Calu3 (cell line): ENCODE data around the gene TNNI3K. TPM values are rescaled to one million over a fixed set of nuclear protein-coding genes. Genes with fewer than 3 reads are reported as not detected.

ENCODE experiments used
- BruUV-seq: library from RNA; stranded (reverse); fragments of 400-500 nt; replicated peaks from 2 replicates; lab custom pipeline; 2021; lab: Mats Ljungman, UMichigan
- CTCF ChIA-PET: fragments of 300-600 bp; sonication (Branson Sonifier 250); formaldehyde crosslinking; loops from one replicate; lab custom pipeline; 2022; ENCODE audit warnings: antibody characterized with exemption; lab: Charles Lee
- DNase-seq: peaks from one replicate; pipeline ENCODE4 v3.0.0; 2022
- H3K27ac Mint-ChIP-seq: one replicate; pipeline ENCODE4 v1.8.0; 2022; ENCODE audit warnings: mixed read lengths; ENCODE audit not compliant: unreplicated experiment
- H3K27me3 Mint-ChIP-seq: one replicate; pipeline ENCODE4 v1.8.0; 2022; ENCODE audit warnings: mixed read lengths; ENCODE audit not compliant: unreplicated experiment
- H3K36me3 Mint-ChIP-seq: one replicate; pipeline ENCODE4 v1.8.0; 2022; ENCODE audit warnings: mild to moderate bottlenecking, moderate library complexity, mixed read lengths; ENCODE audit not compliant: insufficient read depth, unreplicated experiment
- H3K4me1 Mint-ChIP-seq: one replicate; pipeline ENCODE4 v1.8.0; 2022; ENCODE audit warnings: mild to moderate bottlenecking, low read depth, mixed read lengths; ENCODE audit not compliant: unreplicated experiment
- H3K4me3 Mint-ChIP-seq: one replicate; pipeline ENCODE4 v1.8.0; 2022; ENCODE audit warnings: mild to moderate bottlenecking, low read depth, moderate library complexity, mixed read lengths; ENCODE audit not compliant: unreplicated experiment
- H3K9me3 Mint-ChIP-seq: one replicate; pipeline ENCODE4 v1.8.0; 2022; ENCODE audit warnings: low read depth, mixed read lengths; ENCODE audit not compliant: unreplicated experiment
- intact Hi-C: fragments of 100-400 bp; cut with micrococcal nuclease; formaldehyde crosslinking; loops from one replicate; pipeline ENCODE4 v1.10.0; 2022; ENCODE audit not compliant: unreplicated experiment
- total RNA-seq: library from RNA; stranded (reverse); gene quantifications from 2 replicates; pipeline ENCODE4 v1.2.3, GENCODE V29; 2022
- TF ChIP-seq, protein P1 (sequence below): fragments of 200-600 bp; IDR thresholded peaks from one replicate; pipeline ENCODE4 v1.8.0; 2022; ENCODE audit warnings: antibody characterized with exemption; ENCODE audit not compliant: unreplicated experiment

TNNI3K gene
- total RNA-seq, 1 experiment from 2014 or later = not detected

DNA sequence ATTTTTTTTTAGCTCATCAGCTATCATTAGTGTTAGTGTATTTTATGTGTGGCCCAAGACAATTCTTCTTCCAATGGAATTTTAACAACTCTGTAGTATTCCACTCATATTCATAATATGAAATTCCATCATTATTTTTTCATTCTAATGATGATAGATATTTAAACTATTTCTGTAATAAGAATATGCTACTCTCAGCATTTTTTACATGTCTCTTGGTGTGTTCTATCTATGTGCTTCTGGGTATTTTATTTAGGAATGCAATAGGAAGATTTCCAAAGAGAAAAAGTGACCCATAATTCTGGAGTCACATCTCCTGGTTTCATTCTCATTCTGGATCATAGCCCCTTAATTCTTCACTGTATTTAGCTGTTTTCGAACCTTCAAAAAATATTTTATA lies 167.7 kb downstream of the TNNI3K start:
- TF ChIP-seq, protein P1, sequence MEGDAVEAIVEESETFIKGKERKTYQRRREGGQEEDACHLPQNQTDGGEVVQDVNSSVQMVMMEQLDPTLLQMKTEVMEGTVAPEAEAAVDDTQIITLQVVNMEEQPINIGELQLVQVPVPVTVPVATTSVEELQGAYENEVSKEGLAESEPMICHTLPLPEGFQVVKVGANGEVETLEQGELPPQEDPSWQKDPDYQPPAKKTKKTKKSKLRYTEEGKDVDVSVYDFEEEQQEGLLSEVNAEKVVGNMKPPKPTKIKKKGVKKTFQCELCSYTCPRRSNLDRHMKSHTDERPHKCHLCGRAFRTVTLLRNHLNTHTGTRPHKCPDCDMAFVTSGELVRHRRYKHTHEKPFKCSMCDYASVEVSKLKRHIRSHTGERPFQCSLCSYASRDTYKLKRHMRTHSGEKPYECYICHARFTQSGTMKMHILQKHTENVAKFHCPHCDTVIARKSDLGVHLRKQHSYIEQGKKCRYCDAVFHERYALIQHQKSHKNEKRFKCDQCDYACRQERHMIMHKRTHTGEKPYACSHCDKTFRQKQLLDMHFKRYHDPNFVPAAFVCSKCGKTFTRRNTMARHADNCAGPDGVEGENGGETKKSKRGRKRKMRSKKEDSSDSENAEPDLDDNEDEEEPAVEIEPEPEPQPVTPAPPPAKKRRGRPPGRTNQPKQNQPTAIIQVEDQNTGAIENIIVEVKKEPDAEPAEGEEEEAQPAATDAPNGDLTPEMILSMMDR = no peak
- CTCF ChIA-PET = no interaction called here
- H3K27me3 Mint-ChIP-seq = no peaks in the 10 kb centered on the region
- H3K36me3 Mint-ChIP-seq = no peaks in the 10 kb centered on the region
- no TSS peak for BruUV-seq
- no peak overlapping the region for H3K27ac Mint-ChIP-seq
- no peak for DNase-seq
- H3K9me3 Mint-ChIP-seq = peaks cover 10% of the 10 kb centered on the region
- no peak overlapping the region for H3K4me3 Mint-ChIP-seq
- intact Hi-C loops = no loop called here
- no peaks in the 10 kb centered on the region for H3K4me1 Mint-ChIP-seq

DNA sequence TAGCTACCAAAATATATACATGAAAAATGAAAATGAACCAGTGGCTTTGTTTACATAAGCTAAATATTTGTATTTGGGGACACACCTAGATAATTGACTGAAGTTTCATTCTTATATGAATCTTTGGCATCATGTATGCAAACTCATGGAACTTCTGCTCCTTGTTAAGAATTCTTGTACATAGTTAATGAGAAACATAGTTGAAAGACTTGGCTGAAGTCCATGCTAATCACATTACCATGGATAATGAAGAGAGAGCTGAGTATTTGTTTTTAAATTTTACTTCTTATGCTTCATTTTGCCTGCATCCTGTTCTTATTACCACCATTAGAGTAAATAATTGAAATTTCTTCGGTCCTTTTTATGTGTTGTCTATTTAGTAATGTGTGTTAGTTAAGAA lies 168.4 kb downstream of the TNNI3K start:
- Mint-ChIP-seq H3K36me3 (no peaks in the 10 kb centered on the region), H3K4me3 (no peak overlapping the region), H3K4me1 (no peaks in the 10 kb centered on the region), H3K27ac (no peak overlapping the region), H3K9me3 (peaks cover 7% of the 10 kb centered on the region), H3K27me3 (no peaks in the 10 kb centered on the region)
- TF ChIP-seq, protein P1 = no peak
- CTCF ChIA-PET = no interaction called here
- DNase-seq = no peak
- no TSS peak for BruUV-seq
- intact Hi-C loops = no loop called here

DNA sequence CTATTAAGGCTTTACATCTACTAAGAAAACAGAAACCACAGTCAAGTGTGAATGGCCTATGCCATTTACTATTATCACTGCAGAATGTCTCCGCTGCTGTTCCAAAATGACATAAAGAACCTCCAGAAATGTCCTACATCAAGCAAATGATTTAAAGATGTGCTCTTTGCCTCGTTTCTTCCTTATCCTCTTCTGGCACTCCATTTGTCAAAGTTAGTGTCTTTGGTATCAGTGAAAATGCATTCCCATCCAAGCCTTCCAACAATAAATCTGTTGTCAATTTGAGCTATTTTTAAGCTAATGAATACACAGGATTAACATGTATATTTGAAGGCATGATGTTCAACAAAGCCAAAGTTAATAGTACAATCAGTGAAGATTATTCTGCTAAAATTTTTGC lies 171.6 kb downstream of the TNNI3K start:
- no peak overlapping the region for H3K4me3 Mint-ChIP-seq
- BruUV-seq = no TSS peak
- no peak for DNase-seq
- no peaks in the 10 kb centered on the region for H3K27me3 Mint-ChIP-seq
- intact Hi-C loops = no loop called here
- TF ChIP-seq, protein P1 = no peak
- no peaks in the 10 kb centered on the region for H3K4me1 Mint-ChIP-seq
- no peaks in the 10 kb centered on the region for H3K36me3 Mint-ChIP-seq
- H3K9me3 Mint-ChIP-seq = peaks cover 11% of the 10 kb centered on the region
- CTCF ChIA-PET = no interaction called here
- no peak overlapping the region for H3K27ac Mint-ChIP-seq

DNA sequence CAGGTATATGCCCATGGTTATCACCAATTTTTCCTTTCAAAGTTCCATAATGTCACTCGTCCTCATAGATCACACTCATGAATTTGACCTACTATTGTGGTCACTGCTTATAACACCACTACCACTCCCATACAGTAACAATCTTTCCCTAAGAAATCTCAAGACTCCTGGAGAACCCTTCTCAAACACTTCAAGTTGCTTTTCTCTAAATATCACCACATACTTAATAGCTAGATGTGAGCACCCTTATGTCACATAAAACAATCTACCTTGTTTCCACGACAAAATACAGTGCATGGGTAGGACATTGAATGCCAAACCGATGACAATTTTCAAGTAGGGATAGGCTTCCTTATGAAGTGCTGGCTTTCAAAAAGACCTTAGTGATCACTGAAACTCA lies 172.7 kb downstream of the TNNI3K start:
- TF ChIP-seq, protein P1 = no peak
- H3K36me3 Mint-ChIP-seq = no peaks in the 10 kb centered on the region
- peaks cover 11% of the 10 kb centered on the region for H3K9me3 Mint-ChIP-seq
- CTCF ChIA-PET = no interaction called here
- H3K27ac Mint-ChIP-seq = no peak overlapping the region
- intact Hi-C loops = no loop called here
- no peak for DNase-seq
- H3K4me3 Mint-ChIP-seq = no peak overlapping the region
- no peaks in the 10 kb centered on the region for H3K27me3 Mint-ChIP-seq
- BruUV-seq = no TSS peak
- H3K4me1 Mint-ChIP-seq = no peaks in the 10 kb centered on the region

DNA sequence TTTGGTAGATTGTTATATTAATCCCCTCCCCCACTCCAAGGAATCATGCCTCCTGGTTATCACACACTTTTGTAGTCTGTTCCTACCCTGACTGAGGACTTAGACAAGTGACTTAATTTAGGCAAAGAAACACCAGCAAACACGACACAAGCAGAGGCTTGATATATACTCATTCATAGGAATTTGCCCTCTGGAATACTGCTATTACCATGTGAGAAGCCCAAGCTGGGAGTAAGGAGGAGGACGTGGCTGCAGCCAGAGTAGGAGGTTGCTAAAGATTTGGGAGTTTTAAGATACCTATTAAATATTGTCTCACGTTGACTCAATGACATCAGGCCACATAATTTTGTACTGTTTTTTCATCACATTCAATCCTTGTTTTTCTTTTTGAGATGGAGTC lies 177.1 kb downstream of the TNNI3K start:
- Mint-ChIP-seq H3K27me3 (no peaks in the 10 kb centered on the region), H3K27ac (no peak overlapping the region), H3K4me1 (no peaks in the 10 kb centered on the region), H3K9me3 (peaks cover 7% of the 10 kb centered on the region), H3K4me3 (no peak overlapping the region), H3K36me3 (no peaks in the 10 kb centered on the region)
- no peak for DNase-seq
- TF ChIP-seq, protein P1 = no peak
- BruUV-seq = no TSS peak
- CTCF ChIA-PET = no interaction called here
- intact Hi-C loops = no loop called here
